WERI-Rb-1 (cell line): ENCODE measurements around the gene MAD1L1.

Experiments
- DNase-seq: peaks from one replicate; pipeline ENCODE4 v3.0.0-alpha.2; 2020
- H3K27ac ChIP-seq: fragments of 250-450 bp; sonication (Bioruptor Pico); 2 replicates; pipeline ENCODE4 v1.5.1; 2020; ENCODE audit warnings: mild to moderate bottlenecking, moderate library complexity
- H3K27me3 ChIP-seq: fragments of 250-450 bp; sonication (Bioruptor Pico); 2 replicates; pipeline ENCODE4 v1.5.1; 2021; ENCODE audit warnings: mild to moderate bottlenecking, low read depth, moderate library complexity; ENCODE audit not compliant: insufficient read depth, severe bottlenecking
- H3K36me3 ChIP-seq: fragments of 250-450 bp; sonication (Bioruptor Pico); 2 replicates; pipeline ENCODE4 v1.5.1; 2020; ENCODE audit warnings: mild to moderate bottlenecking, moderate library complexity
- H3K4me3 ChIP-seq: 2 replicates; pipeline ENCODE4 v1.5.1; 2011; ENCODE audit warnings: low read depth, mild to moderate bottlenecking, control low read depth, low read length
- H3K9me3 ChIP-seq: fragments of 250-450 bp; sonication (Bioruptor Pico); 2 replicates; pipeline ENCODE4 v1.5.1; 2021; ENCODE audit warnings: mild to moderate bottlenecking, moderate library complexity; ENCODE audit not compliant: severe bottlenecking
- TF ChIP-seq, protein P1 (sequence below): IDR thresholded peaks from 2 replicates; pipeline ENCODE4 v1.5.1; 2011; ENCODE audit warnings: low read depth, mild to moderate bottlenecking, control low read depth, inconsistent platforms, low read length

Gene MAD1L1

DNA sequence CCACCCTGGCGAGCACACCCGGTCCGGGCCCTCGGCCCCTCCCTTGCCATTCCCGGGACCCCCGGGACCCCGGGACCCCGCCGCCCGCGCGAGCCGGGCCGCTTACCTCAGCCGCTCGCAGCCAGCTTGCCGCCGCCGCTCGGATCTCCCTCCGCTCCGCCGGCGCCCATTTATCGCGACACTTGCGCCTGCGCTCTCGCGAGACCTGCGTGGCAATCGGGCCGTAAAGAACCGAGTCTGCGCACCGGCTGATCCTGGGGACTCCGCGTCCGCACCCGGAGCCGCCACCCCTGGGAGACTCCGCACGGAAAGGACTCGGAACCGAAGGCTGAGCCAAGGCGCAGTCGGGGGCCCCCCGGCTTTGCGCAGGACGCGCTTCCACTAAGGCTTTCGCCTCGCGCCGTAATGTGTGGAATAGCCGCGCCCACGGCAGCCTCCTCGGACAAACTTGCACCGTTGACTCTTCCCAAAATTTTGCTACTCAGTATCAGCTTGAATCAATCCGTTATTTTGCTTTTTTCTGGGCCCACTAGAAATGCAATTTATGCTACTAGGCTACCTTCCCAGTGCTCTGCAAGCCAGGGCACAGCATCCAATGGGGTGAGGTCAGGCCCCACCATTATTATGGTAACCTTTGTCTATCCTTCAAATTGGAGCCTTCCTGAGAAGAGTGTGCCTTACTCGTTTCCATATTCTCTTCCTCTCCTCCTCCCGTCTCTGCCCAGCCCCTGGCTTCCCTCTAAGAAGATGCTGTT is at the start of gene MAD1L1:
Gene MAD1L1 (minus strand): TSS at position 180 of the 755 bp plus-strand sequence. CDS start 2,812 bp downstream, outside the sequence.
- Histone ChIP-seq H3K27me3 (no peaks in the 10 kb centered on the region), H3K36me3 (peaks cover 69% of the 10 kb centered on the region), H3K9me3 (no peaks in the 10 kb centered on the region), H3K27ac (peak within 1 kb of the TSS; percentile 79), H3K4me3 (peak within 1 kb of the TSS; percentile 82)
- DNase-seq = peak; percentile 88
- TF ChIP-seq, protein P1, sequence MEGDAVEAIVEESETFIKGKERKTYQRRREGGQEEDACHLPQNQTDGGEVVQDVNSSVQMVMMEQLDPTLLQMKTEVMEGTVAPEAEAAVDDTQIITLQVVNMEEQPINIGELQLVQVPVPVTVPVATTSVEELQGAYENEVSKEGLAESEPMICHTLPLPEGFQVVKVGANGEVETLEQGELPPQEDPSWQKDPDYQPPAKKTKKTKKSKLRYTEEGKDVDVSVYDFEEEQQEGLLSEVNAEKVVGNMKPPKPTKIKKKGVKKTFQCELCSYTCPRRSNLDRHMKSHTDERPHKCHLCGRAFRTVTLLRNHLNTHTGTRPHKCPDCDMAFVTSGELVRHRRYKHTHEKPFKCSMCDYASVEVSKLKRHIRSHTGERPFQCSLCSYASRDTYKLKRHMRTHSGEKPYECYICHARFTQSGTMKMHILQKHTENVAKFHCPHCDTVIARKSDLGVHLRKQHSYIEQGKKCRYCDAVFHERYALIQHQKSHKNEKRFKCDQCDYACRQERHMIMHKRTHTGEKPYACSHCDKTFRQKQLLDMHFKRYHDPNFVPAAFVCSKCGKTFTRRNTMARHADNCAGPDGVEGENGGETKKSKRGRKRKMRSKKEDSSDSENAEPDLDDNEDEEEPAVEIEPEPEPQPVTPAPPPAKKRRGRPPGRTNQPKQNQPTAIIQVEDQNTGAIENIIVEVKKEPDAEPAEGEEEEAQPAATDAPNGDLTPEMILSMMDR = no peak

GRCh38 chr7:2282185-2282751 is 49.5 kb upstream of the MAD1L1 start:
- DNase-seq = no peak
- no peaks in the 10 kb centered on the region for H3K27me3 ChIP-seq
- H3K36me3 ChIP-seq = no peaks in the 10 kb centered on the region
- no peak overlapping the region for H3K4me3 ChIP-seq
- no peaks in the 10 kb centered on the region for H3K9me3 ChIP-seq
- TF ChIP-seq, protein P1 = no peak
- H3K27ac ChIP-seq = no peak overlapping the region

DNA sequence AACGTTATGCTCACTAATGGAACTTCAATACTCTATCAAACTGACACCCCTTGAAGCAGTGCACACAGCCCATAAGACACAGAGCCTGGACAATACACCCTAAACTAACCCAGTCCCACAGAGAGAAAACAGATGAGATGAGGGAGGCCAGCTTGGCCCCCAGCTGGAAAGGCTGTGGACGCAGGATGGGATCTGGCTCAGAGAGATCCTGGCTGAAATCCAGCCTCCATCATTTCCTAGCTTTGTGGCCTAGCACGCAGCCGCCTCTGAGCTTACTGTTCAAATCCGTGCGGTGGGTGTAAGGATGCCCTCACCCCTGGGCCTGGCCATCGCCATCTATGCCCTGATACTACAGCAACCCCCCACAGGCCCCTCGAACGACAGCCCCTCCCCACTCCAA is 48.8 kb upstream of the MAD1L1 start:
- TF ChIP-seq, protein P1 = no peak

GRCh38 chr7:2280424-2280823 is 47.7 kb upstream of the MAD1L1 start:
- Histone ChIP-seq H3K27me3 (no peaks in the 10 kb centered on the region), H3K9me3 (no peaks in the 10 kb centered on the region), H3K4me3 (no peak overlapping the region), H3K36me3 (no peaks in the 10 kb centered on the region; the same call in 1 of the 2 replicates), H3K27ac (no peak overlapping the region)
- no peak for DNase-seq
- TF ChIP-seq, protein P1 = no peak

More for the DNA sequence above, 48.8 kb upstream of the MAD1L1 start:
- H3K4me3 ChIP-seq = no peak overlapping the region
- H3K9me3 ChIP-seq = no peaks in the 10 kb centered on the region
- H3K27me3 ChIP-seq = no peaks in the 10 kb centered on the region
- DNase-seq = no peak
- H3K27ac ChIP-seq = no peak overlapping the region
- no peaks in the 10 kb centered on the region for H3K36me3 ChIP-seq

- H3K27ac ChIP-seq = no peak overlapping the region
- no peaks in the 10 kb centered on the region for H3K27me3 ChIP-seq
- no peaks in the 10 kb centered on the region; the same call in none of the 2 replicates for H3K36me3 ChIP-seq
- DNase-seq = no peak
- no peaks in the 10 kb centered on the region for H3K9me3 ChIP-seq
- TF ChIP-seq, protein P1 = no peak
- H3K4me3 ChIP-seq = no peak overlapping the region
Measured at GRCh38 chr7:2279896-2280295, 47.2 kb upstream of the MAD1L1 start.

- TF ChIP-seq, protein P1 = no peak
- H3K4me3 ChIP-seq = no peak overlapping the region
- no peaks in the 10 kb centered on the region for H3K9me3 ChIP-seq
- H3K36me3 ChIP-seq = peaks cover 8% of the 10 kb centered on the region
- no peak for DNase-seq
- H3K27ac ChIP-seq = no peak overlapping the region
- H3K27me3 ChIP-seq = no peaks in the 10 kb centered on the region
Measured at GRCh38 chr7:2278026-2278425, 45.3 kb upstream of the MAD1L1 start.
